DMS53 treated with DMSO at 0.1 percent for 48 hours (cell line): ENCODE results near the gene DYRK1B.

Experiments
- DNase-seq: peaks from one replicate; lab custom pipeline; 2025; ENCODE audit not compliant: unreplicated experiment; lab: John Stamatoyannopoulos, UW

DYRK1B gene

GRCh38 chr19:39832341-39833083 is 1.4 kb downstream of the DYRK1B start:
- no peak for DNase-seq

GRCh38 chr19:39831679-39832078 is 2.3 kb downstream of the DYRK1B start:
- DNase-seq, result no peak

- no peak for DNase-seq
Observed at GRCh38 chr19:39830847-39831246, 3.1 kb downstream of the DYRK1B start.

GRCh38 chr19:39830406-39830805 is 3.6 kb downstream of the DYRK1B start:
- DNase-seq, result no peak

- DNase-seq, result no peak
Observed at GRCh38 chr19:39829702-39830275, 4.2 kb downstream of the DYRK1B start.

GRCh38 chr19:39828654-39829032 is 5.3 kb downstream of the DYRK1B start:
- DNase-seq, result no peak

- peak; percentile 95 for DNase-seq
Observed at GRCh38 chr19:39828015-39828653, 5.8 kb downstream of the DYRK1B start.

- no peak for DNase-seq
Observed at GRCh38 chr19:39827216-39827615, 6.7 kb downstream of the DYRK1B start.

- DNase-seq, result no peak
Observed at GRCh38 chr19:39826311-39826945, 7.5 kb downstream of the DYRK1B start.

GRCh38 chr19:39825531-39826076 is 8.4 kb downstream of the DYRK1B start:
- DNase-seq, result no peak

GRCh38 chr19:39825093-39825463 is 8.9 kb downstream of the DYRK1B start:
- DNase-seq, result no peak

- peak; percentile 99 for DNase-seq
Observed at GRCh38 chr19:39824143-39825092, 9.5 kb downstream of the DYRK1B start.

- DNase-seq, result no peak
Observed at GRCh38 chr19:39823686-39824085, 10.3 kb downstream of the DYRK1B start.

- DNase-seq, result no peak
Observed at GRCh38 chr19:39820696-39821095, 13.3 kb downstream of the DYRK1B start.

GRCh38 chr19:39819786-39820185 is 14.2 kb downstream of the DYRK1B start:
- DNase-seq, result no peak

- no peak for DNase-seq
Observed at GRCh38 chr19:39818626-39819097, 15.3 kb downstream of the DYRK1B start.

- DNase-seq, result no peak
Observed at GRCh38 chr19:39817888-39818561, 15.9 kb downstream of the DYRK1B start.

- DNase-seq, result no peak
Observed at GRCh38 chr19:39816287-39817048, 17.5 kb downstream of the DYRK1B start.

GRCh38 chr19:39814595-39814994 is 19.4 kb downstream of the DYRK1B start:
- DNase-seq, result no peak
